ENCODE results near the gene ATXN1.

The ATXN1 gene

GRCh38 chr6:16305788-16306187, 455.5 kb downstream of the ATXN1 start:
- no peak for DNase-seq
- Histone ChIP-seq H3K4me3 (ENCODE audit: low read depth, low read length) (no peak overlapping the region), H3K36me3 (peaks cover 3% of the 10 kb centered on the region), H3K4me1 (no peaks in the 10 kb centered on the region), H3K9me3 (no peaks in the 10 kb centered on the region), H3K27me3 (no peaks in the 10 kb centered on the region)
- TF ChIP-seq CTCF (IDR thresholded peaks at IDR 0.05; ENCODE audit: low read depth, low read length) = no peak

- H3K36me3 ChIP-seq = peaks cover 3% of the 10 kb centered on the region
- H3K27me3 ChIP-seq = no peaks in the 10 kb centered on the region
- TF ChIP-seq CTCF (IDR thresholded peaks at IDR 0.05; ENCODE audit: low read depth, low read length) = no peak
- no peaks in the 10 kb centered on the region for H3K4me1 ChIP-seq
- no peak overlapping the region for H3K4me3 ChIP-seq (ENCODE audit: low read depth, low read length)
- no peak for DNase-seq
- H3K9me3 ChIP-seq = no peaks in the 10 kb centered on the region
Measured at GRCh38 chr6:16305246-16305725, 456.0 kb downstream of the ATXN1 start.

- no peak for TF ChIP-seq CTCF (IDR thresholded peaks at IDR 0.05; ENCODE audit: low read depth, low read length)
- no peak overlapping the region for H3K4me3 ChIP-seq (ENCODE audit: low read depth, low read length)
- H3K4me1 ChIP-seq = no peaks in the 10 kb centered on the region
- H3K27me3 ChIP-seq = no peaks in the 10 kb centered on the region
- DNase-seq = no peak
- no peaks in the 10 kb centered on the region; the same call in 1 of the 2 replicates for H3K36me3 ChIP-seq
- no peaks in the 10 kb centered on the region for H3K9me3 ChIP-seq
Measured at GRCh38 chr6:16302721-16303552, 458.3 kb downstream of the ATXN1 start.

- H3K4me3 ChIP-seq (ENCODE audit: low read depth, low read length) = no peak overlapping the region
- no peaks in the 10 kb centered on the region; the same call in 1 of the 2 replicates for H3K36me3 ChIP-seq
- TF ChIP-seq CTCF (IDR thresholded peaks at IDR 0.05; ENCODE audit: low read depth, low read length) = no peak
- H3K4me1 ChIP-seq = no peaks in the 10 kb centered on the region
- H3K27me3 ChIP-seq = no peaks in the 10 kb centered on the region
- no peak for DNase-seq
- no peaks in the 10 kb centered on the region for H3K9me3 ChIP-seq
Measured at GRCh38 chr6:16301511-16301910, 459.7 kb downstream of the ATXN1 start.

GRCh38 chr6:16299861-16300260, 461.4 kb downstream of the ATXN1 start:
- Histone ChIP-seq H3K4me3 (ENCODE audit: low read depth, low read length) (no peak overlapping the region), H3K36me3 (no peaks in the 10 kb centered on the region; the same call in 1 of the 2 replicates), H3K4me1 (no peaks in the 10 kb centered on the region), H3K9me3 (no peaks in the 10 kb centered on the region), H3K27me3 (no peaks in the 10 kb centered on the region)
- no peak for TF ChIP-seq CTCF (IDR thresholded peaks at IDR 0.05; ENCODE audit: low read depth, low read length)
- no peak for DNase-seq

- Histone ChIP-seq H3K4me3 (ENCODE audit: low read depth, low read length) (no peak overlapping the region), H3K9me3 (no peaks in the 10 kb centered on the region), H3K36me3 (no peaks in the 10 kb centered on the region), H3K4me1 (no peaks in the 10 kb centered on the region), H3K27me3 (peaks cover 6% of the 10 kb centered on the region)
- DNase-seq = no peak
- TF ChIP-seq CTCF (IDR thresholded peaks at IDR 0.05; ENCODE audit: low read depth, low read length) = no peak
Measured at GRCh38 chr6:16296061-16296670, 465.1 kb downstream of the ATXN1 start.
